Erythroblast (primary cell): ENCODE measurements around the gene KRTAP10-1.
"Not testable (repeated sequence)": the region's sequence is repeated elsewhere in the genome, so short reads cannot be mapped to it uniquely, and the experiment has no call there.

ENCODE experiments used
- DNase-seq, 2 experiments: peaks; one replicate each; lab custom pipeline; 2025; lab: John Stamatoyannopoulos, UW
- GATA1 ChIP-seq: IDR thresholded peaks from 2 replicates; pipeline ENCODE4 v1.6.1; 2011; ENCODE audit warnings: low read depth, mild to moderate bottlenecking, control low read depth, low read length, moderate library complexity
- POLR2A ChIP-seq: IDR thresholded peaks from 2 replicates; pipeline ENCODE4 v1.6.1; 2011; ENCODE audit warnings: mild to moderate bottlenecking, low read length

The KRTAP10-1 gene

GRCh38 chr21:44509539-44509938 lies 30.5 kb downstream of the KRTAP10-1 start:
- DNase-seq, result no peak
- TF ChIP-seq GATA1 (no peak), POLR2A (no peak)

- DNase-seq, result no peak
These were observed 31.1 kb downstream of the KRTAP10-1 start for GRCh38 chr21:44508711-44509445.

GRCh38 chr21:44508426-44508710 lies 31.6 kb downstream of the KRTAP10-1 start:
- no peak for DNase-seq
- TF ChIP-seq GATA1, result no peak
- TF ChIP-seq POLR2A, result no peak

More at GRCh38 chr21:44508711-44509445, 31.1 kb downstream of the KRTAP10-1 start:
- TF ChIP-seq POLR2A, result no peak
- no peak for TF ChIP-seq GATA1

GRCh38 chr21:44507673-44508425 lies 32.1 kb downstream of the KRTAP10-1 start:
- no peak for TF ChIP-seq GATA1
- no peak for TF ChIP-seq POLR2A
- DNase-seq, result no peak

- no peak for DNase-seq
- TF ChIP-seq GATA1, result no peak
- TF ChIP-seq POLR2A, result no peak
These were observed 33.4 kb downstream of the KRTAP10-1 start for GRCh38 chr21:44506279-44507255.

GRCh38 chr21:44505673-44506278 lies 34.2 kb downstream of the KRTAP10-1 start:
- TF ChIP-seq POLR2A (no peak), GATA1 (no peak)

GRCh38 chr21:44503901-44504399 lies 36.0 kb downstream of the KRTAP10-1 start:
- no peak for DNase-seq
- TF ChIP-seq GATA1 (no peak), POLR2A (no peak)

More at GRCh38 chr21:44505673-44506278, 34.2 kb downstream of the KRTAP10-1 start:
- no peak for DNase-seq

GRCh38 chr21:44503006-44503889 lies 36.7 kb downstream of the KRTAP10-1 start:
- DNase-seq, result not testable (repeated sequence)

- no peak for DNase-seq
- TF ChIP-seq POLR2A (no peak), GATA1 (no peak)
These were observed 37.6 kb downstream of the KRTAP10-1 start for GRCh38 chr21:44502171-44502958.

GRCh38 chr21:44500111-44500510 lies 39.9 kb downstream of the KRTAP10-1 start:
- DNase-seq, result no peak
- TF ChIP-seq POLR2A (no peak), GATA1 (no peak)

- no peak for TF ChIP-seq GATA1
These were observed 40.4 kb downstream of the KRTAP10-1 start for GRCh38 chr21:44499631-44500030.

GRCh38 chr21:44499211-44499560 lies 40.8 kb downstream of the KRTAP10-1 start:
- TF ChIP-seq GATA1 (no peak), POLR2A (no peak)
- DNase-seq, result no peak

More at GRCh38 chr21:44499631-44500030, 40.4 kb downstream of the KRTAP10-1 start:
- no peak for DNase-seq
